Chondrocyte (in vitro differentiated cells): ENCODE results near the gene ZNF236. TPM values are rescaled to one million over a fixed set of nuclear protein-coding genes. Genes with fewer than 3 reads are reported as not detected.

Experiments
- DNase-seq: peaks from one replicate; pipeline ENCODE4 v3.0.0; 2021; ENCODE audit warnings: mixed read lengths, low spot score
- H3K27ac Mint-ChIP-seq: one replicate; pipeline ENCODE4 v1.8.0; 2021; ENCODE audit warnings: mild to moderate bottlenecking, moderate library complexity, mixed read lengths; ENCODE audit not compliant: unreplicated experiment
- H3K27me3 Mint-ChIP-seq: 2 replicates; pipeline ENCODE4 v1.8.0; 2021; ENCODE audit warnings: low read depth, mixed read lengths
- H3K36me3 Mint-ChIP-seq: 2 replicates; pipeline ENCODE4 v1.8.0; 2021; ENCODE audit warnings: low read depth, mixed read lengths
- H3K4me1 Mint-ChIP-seq: 2 replicates; pipeline ENCODE4 v1.8.0; 2021; ENCODE audit warnings: low read depth, mild to moderate bottlenecking, mixed read lengths
- H3K4me3 Mint-ChIP-seq: one replicate; pipeline ENCODE4 v1.8.0; 2021; ENCODE audit warnings: mild to moderate bottlenecking, moderate library complexity, mixed read lengths; ENCODE audit not compliant: unreplicated experiment
- H3K9me3 Mint-ChIP-seq: 2 replicates; pipeline ENCODE4 v1.8.0; 2021; ENCODE audit warnings: low read depth, mixed read lengths
- total RNA-seq: library from RNA; stranded (reverse); gene quantifications from 3 replicates; pipeline ENCODE4 v1.2.1, GENCODE V29; 2021
- TF ChIP-seq, protein P1 (sequence below): fragments of 200-600 bp; sonication (generic); IDR thresholded peaks from 2 replicates; pipeline ENCODE4 v1.5.0; 2021; ENCODE audit warnings: antibody characterized with exemption, mild to moderate bottlenecking, moderate library complexity

ZNF236 gene
- total RNA-seq, 1 donor from 2014 or later, result 14.3 TPM

DNA sequence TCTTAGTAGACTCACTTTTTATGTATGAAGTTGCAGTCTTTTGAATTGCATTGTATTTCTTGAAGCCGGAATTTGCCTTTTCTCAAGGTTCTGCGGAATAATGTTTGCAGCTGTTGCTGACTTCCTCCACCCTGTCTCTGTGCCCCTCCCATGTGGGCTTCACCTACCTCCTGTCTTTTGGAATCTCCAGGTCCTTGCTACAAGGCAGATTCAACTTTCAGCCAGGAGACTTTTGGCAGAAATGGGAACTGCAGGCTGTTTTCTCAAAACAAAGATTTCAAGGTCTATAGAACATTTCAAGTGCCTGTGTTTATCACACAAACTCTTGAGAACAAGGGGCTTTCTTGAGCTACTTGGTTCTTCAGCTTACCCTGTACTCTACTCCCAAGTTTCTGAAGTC lies 25.6 kb downstream of the ZNF236 start:
- DNase-seq, result no peak
- peaks cover 4% of the 10 kb centered on the region for H3K36me3 Mint-ChIP-seq
- TF ChIP-seq, protein P1, sequence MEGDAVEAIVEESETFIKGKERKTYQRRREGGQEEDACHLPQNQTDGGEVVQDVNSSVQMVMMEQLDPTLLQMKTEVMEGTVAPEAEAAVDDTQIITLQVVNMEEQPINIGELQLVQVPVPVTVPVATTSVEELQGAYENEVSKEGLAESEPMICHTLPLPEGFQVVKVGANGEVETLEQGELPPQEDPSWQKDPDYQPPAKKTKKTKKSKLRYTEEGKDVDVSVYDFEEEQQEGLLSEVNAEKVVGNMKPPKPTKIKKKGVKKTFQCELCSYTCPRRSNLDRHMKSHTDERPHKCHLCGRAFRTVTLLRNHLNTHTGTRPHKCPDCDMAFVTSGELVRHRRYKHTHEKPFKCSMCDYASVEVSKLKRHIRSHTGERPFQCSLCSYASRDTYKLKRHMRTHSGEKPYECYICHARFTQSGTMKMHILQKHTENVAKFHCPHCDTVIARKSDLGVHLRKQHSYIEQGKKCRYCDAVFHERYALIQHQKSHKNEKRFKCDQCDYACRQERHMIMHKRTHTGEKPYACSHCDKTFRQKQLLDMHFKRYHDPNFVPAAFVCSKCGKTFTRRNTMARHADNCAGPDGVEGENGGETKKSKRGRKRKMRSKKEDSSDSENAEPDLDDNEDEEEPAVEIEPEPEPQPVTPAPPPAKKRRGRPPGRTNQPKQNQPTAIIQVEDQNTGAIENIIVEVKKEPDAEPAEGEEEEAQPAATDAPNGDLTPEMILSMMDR, result peak; percentile 42
- H3K9me3 Mint-ChIP-seq, result no peaks in the 10 kb centered on the region
- peaks cover 20% of the 10 kb centered on the region for H3K4me1 Mint-ChIP-seq
- H3K27ac Mint-ChIP-seq, result no peak overlapping the region
- H3K27me3 Mint-ChIP-seq, result no peaks in the 10 kb centered on the region
- no peak overlapping the region for H3K4me3 Mint-ChIP-seq

DNA sequence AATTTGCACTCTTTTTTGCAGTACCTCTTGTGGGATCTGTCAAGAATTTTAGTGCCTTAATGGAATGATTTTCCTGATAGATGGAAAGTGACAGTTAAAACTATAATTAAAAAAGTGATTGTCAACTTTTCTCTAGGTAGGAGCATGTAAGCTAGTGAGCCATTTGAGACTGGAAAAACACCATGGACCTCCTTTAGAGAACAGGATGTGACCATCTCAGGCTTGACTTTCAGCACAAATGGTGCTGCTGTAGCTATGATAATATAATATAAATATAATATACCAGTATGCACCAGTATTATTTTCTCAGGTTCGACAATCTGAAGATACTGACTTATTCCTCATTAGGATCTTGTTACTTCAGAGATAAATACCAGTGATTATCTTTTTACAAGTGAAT lies 27.8 kb downstream of the ZNF236 start:
- Mint-ChIP-seq H3K36me3 (peaks cover 4% of the 10 kb centered on the region), H3K4me3 (no peak overlapping the region), H3K9me3 (no peaks in the 10 kb centered on the region)

DNA sequence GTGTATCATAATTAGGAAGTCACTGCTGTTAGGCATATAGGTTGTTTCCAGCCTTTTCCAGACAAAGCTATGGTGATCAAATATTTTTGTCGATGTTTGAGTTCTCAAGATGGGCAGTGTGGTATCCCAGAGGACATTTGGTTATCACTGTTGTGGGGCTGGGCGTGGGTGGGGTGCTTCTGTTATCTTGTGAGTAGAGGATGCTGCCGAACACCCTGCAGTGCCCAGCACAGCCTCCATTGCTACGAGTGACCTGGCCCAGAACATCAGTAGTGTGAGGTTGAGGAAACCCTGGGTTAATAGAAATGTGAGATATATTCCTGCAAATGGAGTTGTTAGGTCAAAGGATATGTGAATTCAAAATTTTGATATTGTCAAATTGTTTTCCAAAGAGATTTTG lies 33.2 kb downstream of the ZNF236 start:
- no peaks in the 10 kb centered on the region for H3K4me1 Mint-ChIP-seq
- H3K27me3 Mint-ChIP-seq, result no peaks in the 10 kb centered on the region
- TF ChIP-seq, protein P1, result no peak
- DNase-seq, result no peak
- H3K4me3 Mint-ChIP-seq, result no peak overlapping the region
- no peaks in the 10 kb centered on the region for H3K9me3 Mint-ChIP-seq
- peaks cover 5% of the 10 kb centered on the region for H3K36me3 Mint-ChIP-seq
- H3K27ac Mint-ChIP-seq, result no peak overlapping the region

More for the DNA sequence above, 27.8 kb downstream of the ZNF236 start:
- no peak for DNase-seq
- Mint-ChIP-seq H3K4me1 (peaks cover 7% of the 10 kb centered on the region), H3K27ac (no peak overlapping the region), H3K27me3 (no peaks in the 10 kb centered on the region)
- TF ChIP-seq, protein P1, result no peak

DNA sequence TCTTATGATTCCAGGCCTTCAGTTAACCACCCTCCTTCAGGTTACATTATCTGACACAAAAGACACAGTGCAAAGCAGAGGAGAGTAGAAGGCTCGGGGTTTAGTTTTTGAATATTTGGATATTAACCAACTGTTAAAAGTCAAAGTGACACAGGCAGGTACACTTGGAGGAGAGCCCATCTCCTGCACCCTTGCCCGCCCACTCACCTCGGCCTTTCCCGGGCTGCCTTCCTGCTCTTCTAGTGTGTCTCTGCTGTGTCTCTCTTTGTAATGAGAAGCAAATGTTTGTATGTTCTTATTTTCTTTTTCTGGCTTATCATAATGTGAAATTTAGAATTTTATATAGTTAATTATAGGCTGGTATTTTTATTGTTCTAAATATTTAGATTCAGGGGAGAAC lies 35.1 kb downstream of the ZNF236 start:
- Mint-ChIP-seq H3K9me3 (no peaks in the 10 kb centered on the region), H3K36me3 (peaks cover 12% of the 10 kb centered on the region), H3K4me3 (no peak overlapping the region), H3K27me3 (no peaks in the 10 kb centered on the region), H3K4me1 (no peaks in the 10 kb centered on the region), H3K27ac (no peak overlapping the region)
- TF ChIP-seq, protein P1, result no peak
- DNase-seq, result no peak

DNA sequence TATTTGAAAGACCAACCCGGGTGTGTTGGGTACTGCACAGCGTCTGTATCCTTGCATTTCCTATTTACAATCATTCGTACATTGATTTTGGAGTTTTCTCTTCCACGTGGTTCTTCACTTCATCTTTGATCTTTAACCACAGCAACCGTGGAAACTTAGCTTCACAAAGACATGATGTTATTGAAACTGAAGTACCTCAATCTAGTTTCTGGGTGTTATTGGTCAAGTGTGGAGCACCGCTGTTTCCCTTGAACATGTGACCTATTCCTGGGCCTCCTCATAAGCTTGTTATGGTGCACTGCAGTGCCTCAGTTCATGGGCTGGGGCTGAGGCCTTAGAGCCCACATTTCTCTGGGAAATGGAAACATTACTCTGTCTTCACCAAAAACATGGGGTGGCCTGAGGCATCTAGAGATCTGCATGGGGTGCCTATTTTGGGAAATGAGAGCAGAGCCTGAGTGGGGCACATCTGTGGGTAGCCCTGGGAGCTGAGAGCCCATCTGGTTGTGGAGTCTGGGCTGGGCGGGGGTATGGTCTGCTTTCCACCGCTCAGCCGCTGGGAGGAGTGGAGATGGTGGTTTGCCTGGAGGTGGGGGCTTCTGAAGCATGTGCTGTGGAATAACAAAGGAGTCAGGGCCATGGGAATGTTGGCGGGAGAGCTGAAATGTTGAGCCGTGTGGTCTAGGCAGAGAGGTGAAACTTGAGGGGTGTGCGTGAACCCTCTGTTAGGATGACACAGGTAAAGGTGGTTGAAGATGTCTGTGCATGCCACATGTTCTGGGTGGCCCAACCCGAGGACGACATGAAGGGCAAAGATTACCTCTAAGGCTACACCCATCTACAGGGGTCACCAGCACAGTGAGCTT lies 37.4 kb downstream of the ZNF236 start:
- Mint-ChIP-seq H3K27ac (no peak overlapping the region), H3K4me3 (no peak overlapping the region), H3K27me3 (no peaks in the 10 kb centered on the region), H3K4me1 (no peaks in the 10 kb centered on the region), H3K36me3 (peaks cover 18% of the 10 kb centered on the region), H3K9me3 (no peaks in the 10 kb centered on the region)
- DNase-seq, result no peak
- TF ChIP-seq, protein P1, result no peak
